NT2/D1 (cell line): ENCODE data around the gene C11orf42.

Experiments
- YY1 ChIP-seq: IDR thresholded peaks from 2 replicates; pipeline ENCODE4 v1.6.1; 2011; ENCODE audit not compliant: insufficient read length, insufficient read depth
- ZNF274 ChIP-seq: IDR thresholded peaks from 2 replicates; pipeline ENCODE4 v1.6.1; 2011; ENCODE audit warnings: mild to moderate bottlenecking, low read depth, low read length

DNA sequence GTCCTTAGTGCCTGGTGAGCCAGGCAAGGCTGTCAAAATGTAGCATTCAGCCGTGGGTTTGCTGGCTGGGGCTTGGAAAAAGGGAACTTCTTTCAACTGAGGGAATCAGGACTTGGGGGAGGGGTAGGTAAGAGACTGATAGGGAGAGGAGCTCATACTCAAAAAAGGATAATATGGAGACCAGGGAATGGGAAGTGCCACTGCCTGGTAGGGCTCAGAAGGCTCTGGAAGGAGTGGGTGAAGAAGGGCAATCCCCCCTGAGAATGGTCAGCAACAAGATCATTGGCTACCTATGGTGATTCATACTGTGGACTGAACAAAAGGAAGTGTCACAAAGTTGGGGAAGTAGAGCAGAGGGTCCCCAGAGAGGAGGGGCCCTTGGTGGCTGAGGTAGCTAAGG is 35.4 kb downstream of the C11orf42 start:
- TF ChIP-seq YY1 (no peak), ZNF274 (no peak)
